HG02973 (cell line): ENCODE data around the gene SUDS3.

Experiments
- ATAC-seq: cut with Tn5 transposase; IDR thresholded peaks from one replicate; pipeline ENCODE4 v1.9.1; 2021; ENCODE audit warnings: moderate library complexity; ENCODE audit not compliant: unreplicated experiment

The SUDS3 gene

DNA sequence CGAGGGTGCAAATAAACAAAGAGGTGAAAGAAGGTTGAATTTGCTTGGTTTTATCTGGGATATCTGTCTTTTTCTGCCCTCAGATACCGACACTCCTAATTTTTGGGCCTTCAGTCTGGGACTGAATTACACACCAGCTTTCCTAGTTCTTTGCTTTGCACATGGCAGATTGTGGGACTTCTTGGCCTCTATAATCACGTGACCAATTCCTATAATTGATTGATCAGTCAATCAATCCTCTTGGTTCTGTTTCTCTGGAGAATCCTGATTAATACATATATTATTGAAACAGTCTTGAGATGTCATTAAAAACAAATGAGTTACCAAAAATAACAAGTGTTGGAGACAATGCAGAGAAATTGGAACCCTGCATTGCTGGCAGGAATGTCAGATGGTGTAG is 62.7 kb downstream of the SUDS3 start:
- no peak for ATAC-seq

DNA sequence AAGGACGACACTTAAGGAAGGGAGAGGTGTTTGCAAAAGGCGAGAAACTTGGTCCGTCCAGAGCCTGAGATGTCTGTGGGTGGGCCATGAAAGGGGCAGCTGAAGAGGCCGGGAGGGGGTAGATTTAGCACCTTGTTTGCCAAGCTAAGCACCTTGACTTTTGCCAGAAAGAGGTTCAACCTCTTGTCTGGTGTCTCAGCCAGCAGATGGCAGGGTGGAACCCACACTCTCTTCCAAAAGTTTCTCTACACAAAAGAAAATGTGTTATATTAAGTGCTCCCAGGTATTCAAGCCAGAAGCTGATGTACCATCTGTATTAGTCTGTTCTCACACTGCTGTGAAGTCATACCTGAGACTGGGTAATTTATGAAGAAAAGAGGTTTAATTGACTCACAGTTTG is 69.9 kb downstream of the SUDS3 start:
- no peak for ATAC-seq

DNA sequence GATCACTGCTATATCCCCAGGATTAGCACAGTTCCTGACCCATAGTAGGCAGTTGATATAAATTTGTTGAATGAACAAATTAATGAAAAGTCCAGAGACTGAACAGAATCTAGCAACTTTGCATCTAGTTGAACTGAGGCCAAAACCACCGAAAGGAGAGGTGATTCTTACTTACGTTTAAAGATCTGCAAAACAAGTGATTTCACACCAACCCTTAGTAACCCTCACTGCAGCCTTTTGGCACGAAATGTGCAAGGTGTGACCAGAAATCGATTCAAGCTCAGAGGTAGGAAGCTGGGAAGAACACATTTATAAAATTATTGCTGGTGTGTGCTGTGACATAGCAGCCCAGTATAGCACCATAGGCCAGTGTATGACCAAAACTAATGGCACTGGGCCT is 70.8 kb downstream of the SUDS3 start:
- no peak for ATAC-seq

DNA sequence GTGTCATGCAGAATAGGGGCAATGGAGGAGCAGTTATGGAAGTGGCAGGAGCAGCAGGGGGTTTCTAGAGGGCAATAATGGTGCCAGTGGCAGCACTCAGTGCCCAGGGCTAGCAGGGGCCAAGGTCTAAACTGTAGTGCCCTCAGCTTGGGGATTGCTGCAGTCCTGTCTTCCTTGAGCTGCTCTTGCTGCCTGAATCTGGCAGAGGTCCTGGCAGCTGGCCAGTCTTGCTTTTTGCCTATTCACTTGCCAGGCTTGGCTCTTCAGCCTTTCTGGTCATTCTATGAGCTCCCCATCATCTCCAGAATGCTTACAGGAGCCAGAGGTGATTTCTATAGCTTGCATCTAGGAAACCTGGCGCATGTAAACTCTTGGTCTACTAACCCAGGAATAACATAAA is 72.0 kb downstream of the SUDS3 start:
- no peak for ATAC-seq

DNA sequence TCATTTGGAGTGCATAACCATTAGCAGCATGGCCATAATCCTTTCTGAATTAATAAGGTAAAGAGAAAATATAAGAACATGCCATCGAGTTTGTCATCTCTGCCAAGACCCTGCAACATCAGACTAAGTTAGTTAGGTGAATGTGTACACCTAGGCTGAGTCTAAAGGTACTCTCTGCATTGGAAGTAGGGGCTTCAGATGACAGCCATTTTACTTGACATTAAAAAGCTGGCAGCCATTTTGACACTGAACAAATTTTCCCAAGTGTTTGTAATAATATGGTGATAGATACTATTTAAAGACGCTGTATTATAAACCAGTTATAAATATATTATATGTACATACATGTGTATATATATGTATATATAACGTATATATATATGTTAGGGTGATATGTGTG is 79.0 kb downstream of the SUDS3 start:
- no peak for ATAC-seq

DNA sequence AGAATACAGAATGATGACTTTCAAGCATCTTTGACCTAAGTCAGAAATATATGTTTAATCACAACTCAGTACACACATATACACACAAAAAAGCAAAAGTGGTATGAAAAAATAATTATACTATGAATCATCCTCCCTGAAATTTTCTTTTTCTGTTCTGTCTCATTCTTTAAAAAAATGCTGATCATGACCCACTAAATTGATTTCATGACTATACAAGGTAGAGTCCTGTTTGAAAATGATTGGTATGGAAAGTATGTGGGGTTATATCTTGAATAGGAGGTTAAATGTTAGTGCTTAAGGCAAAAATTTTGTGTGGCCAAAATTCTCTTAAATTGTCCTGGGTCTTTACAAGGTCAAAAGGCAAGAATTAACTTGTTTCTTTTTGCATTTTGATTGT is 80.4 kb downstream of the SUDS3 start:
- no peak for ATAC-seq

DNA sequence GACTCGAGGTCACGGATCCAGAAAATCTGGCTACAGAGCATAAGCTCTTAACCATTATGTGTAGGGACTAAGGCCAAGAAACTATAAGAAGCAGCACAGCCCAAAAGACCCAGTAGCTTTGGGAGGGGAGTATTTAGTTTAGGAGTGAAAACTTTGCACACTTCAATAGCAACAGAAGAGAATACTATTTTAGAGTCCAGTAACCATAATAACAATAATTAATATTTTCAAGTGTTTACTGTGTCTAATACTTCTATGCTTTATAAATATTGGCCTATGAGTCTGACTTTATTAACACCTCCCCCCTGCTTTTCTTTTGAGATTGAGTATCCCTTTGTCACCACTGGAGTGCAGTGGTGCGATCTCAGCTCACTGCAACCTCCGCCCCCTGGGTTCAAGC is 82.8 kb downstream of the SUDS3 start:
- ATAC-seq: no peak

DNA sequence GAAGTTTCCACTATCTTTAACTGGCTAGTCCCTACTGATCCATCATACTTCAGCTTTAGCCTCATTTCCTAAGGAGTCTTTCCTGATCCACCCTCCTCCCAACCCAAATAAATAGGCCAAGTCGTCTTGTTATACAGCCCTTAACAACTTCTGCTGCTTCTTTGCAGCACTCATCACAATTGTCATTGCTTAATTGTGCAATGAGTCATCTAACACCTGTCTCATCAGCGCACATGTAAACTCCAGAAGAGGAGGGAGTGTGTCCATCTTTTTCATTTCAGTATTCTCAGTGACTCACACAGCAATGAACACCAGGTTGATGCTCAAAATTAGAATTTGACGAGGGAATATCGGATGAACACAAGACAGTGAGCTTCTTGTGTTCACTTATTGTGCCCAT is 87.3 kb downstream of the SUDS3 start:
- no peak for ATAC-seq

DNA sequence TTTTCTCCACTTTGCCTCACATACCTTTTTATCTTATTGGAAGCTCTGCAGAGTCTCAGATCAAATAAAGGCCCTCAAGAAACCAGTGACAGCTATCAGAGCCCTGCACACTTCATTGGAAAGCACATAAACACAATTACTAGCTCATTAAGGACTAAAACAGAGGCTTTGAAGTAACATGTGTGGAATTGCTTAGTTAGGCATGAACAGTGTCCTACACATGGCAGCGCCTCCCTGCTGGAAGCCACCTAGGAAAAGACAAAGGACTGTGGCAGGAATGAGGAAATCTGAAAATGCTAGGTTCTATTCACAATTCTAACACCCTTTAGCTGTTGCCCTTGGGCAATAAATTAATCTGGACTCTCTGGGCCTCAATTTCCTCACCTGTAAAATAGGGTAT is 89.4 kb downstream of the SUDS3 start:
- ATAC-seq: no peak
